C4-2B (cell line): ENCODE data around the gene IL1R2.

Source experiments
- CTCF ChIP-seq: fragments of 450-650 bp; conservative IDR thresholded peaks from 2 replicates; pipeline ENCODE4 v1.5.1; 2017; ENCODE audit warnings: mild to moderate bottlenecking
- ZFX ChIP-seq: fragments of 450-650 bp; IDR thresholded peaks from 2 replicates; pipeline ENCODE4 v1.6.1; 2017

- TF ChIP-seq CTCF: no peak
- TF ChIP-seq ZFX: no peak
These were observed 50.7 kb downstream of the IL1R2 start for GRCh38 chr2:102042196-102043081.
